ENCODE results near the gene CADPS. TPM values are rescaled to one million over a fixed set of nuclear protein-coding genes. Genes with fewer than 3 reads are reported as not detected.

CADPS gene
- total and polyA plus RNA-seq, 12 donors: 1.4 to 36.6 (median 21.6) TPM

- no peaks in the 10 kb centered on the region for H3K4me1 ChIP-seq
- no peak for TF ChIP-seq CTCF (IDR thresholded peaks at IDR 0.05)
- H3K27ac ChIP-seq: no peak overlapping the region
- DNase-seq: no peak
- peaks cover 0 to 7% (median 0%) of the 10 kb centered on the region in 7 donors for H3K27me3 ChIP-seq
- WGBS, 2 donors: 51 to 64% methylated on average over 3 of the region's 3 CpGs
- H3K4me3 ChIP-seq: no peak overlapping the region
- no peaks in the 10 kb centered on the region for H3K9me3 ChIP-seq
- intact Hi-C loops (cut with DNase I): no loop called here
- ATAC-seq: no peak
- peaks cover 0 to 3% (median 0%) of the 10 kb centered on the region in 9 donors for H3K36me3 ChIP-seq
Observed at GRCh38 chr3:62592408-62592807, 282.8 kb downstream of the CADPS start.

GRCh38 chr3:62589078-62589477 lies 286.1 kb downstream of the CADPS start:
- no peak overlapping the region for H3K4me3 ChIP-seq
- no peaks in the 10 kb centered on the region for H3K9me3 ChIP-seq
- no peaks in the 10 kb centered on the region for H3K4me1 ChIP-seq
- H3K27me3 ChIP-seq: peaks cover 0 to 7% (median 0%) of the 10 kb centered on the region in 7 donors
- intact Hi-C loops (cut with DNase I): no loop called here
- peak in 1 of 2 donors; percentile 14 for DNase-seq
- 73 to 81% methylated on average over 4 of the region's 4 CpGs for WGBS, 2 donors
- no peak overlapping the region for H3K27ac ChIP-seq
- peaks cover 0 to 3% (median 0%) of the 10 kb centered on the region in 9 donors for H3K36me3 ChIP-seq
- ATAC-seq: peak in 3 of 8 donors; percentile 59 to 69 (median 61)
- TF ChIP-seq CTCF (IDR thresholded peaks at IDR 0.05): peak in 2 of 9 donors; percentile 18 to 34

- no peak for ATAC-seq
- H3K4me3 ChIP-seq: no peak overlapping the region
- H3K9me3 ChIP-seq: no peaks in the 10 kb centered on the region
- DNase-seq: no peak
- H3K27me3 ChIP-seq: peaks cover 0 to 5% (median 0%) of the 10 kb centered on the region in 7 donors
- H3K4me1 ChIP-seq: peaks cover 0 to 3% (median 0%) of the 10 kb centered on the region in 9 donors
- intact Hi-C loops (cut with DNase I): no loop called here
- 86 to 91% methylated on average over 8 of the region's 8 CpGs for WGBS, 2 donors
- no peak for TF ChIP-seq CTCF (IDR thresholded peaks at IDR 0.05)
- no peak overlapping the region for H3K27ac ChIP-seq
- peaks cover 0 to 3% (median 0%) of the 10 kb centered on the region in 9 donors for H3K36me3 ChIP-seq
Observed at GRCh38 chr3:62587579-62588031, 287.6 kb downstream of the CADPS start.

- TF ChIP-seq CTCF (IDR thresholded peaks at IDR 0.05): no peak
- WGBS, 2 donors: 81 to 84% methylated on average over 5 of the region's 5 CpGs
- no peak overlapping the region for H3K27ac ChIP-seq
- peaks cover 0 to under 1% (median 0%) of the 10 kb centered on the region in 7 donors for H3K27me3 ChIP-seq
- no peak overlapping the region for H3K4me3 ChIP-seq
- H3K4me1 ChIP-seq: peaks cover 0 to 7% (median 0%) of the 10 kb centered on the region in 9 donors
- H3K9me3 ChIP-seq: no peaks in the 10 kb centered on the region
- H3K36me3 ChIP-seq: peaks cover 0 to under 1% (median 0%) of the 10 kb centered on the region in 9 donors
- intact Hi-C loops (cut with DNase I): no loop called here
- ATAC-seq (no peak), DNase-seq (no peak)
Observed at GRCh38 chr3:62587169-62587568, 288.0 kb downstream of the CADPS start.
